ENCODE results near the gene MYO1H. TPM values are rescaled to one million over a fixed set of nuclear protein-coding genes. Genes with fewer than 3 reads are reported as not detected.

The MYO1H gene
- total RNA-seq, 4 donors from 2014 or later, result not detected

GRCh38 chr12:109444259-109444658 is 96.6 kb downstream of the MYO1H start:
- no peaks in the 10 kb centered on the region for H3K27me3 ChIP-seq
- WGBS, result 54% methylated on average over 6 of the region's 6 CpGs
- no peak overlapping the region for H3K27ac ChIP-seq (replicated peaks in 1 of 4)
- peaks cover 13 to 71% (median 47%) of the 10 kb centered on the region in 4 donors for H3K36me3 ChIP-seq
- H3K9me3 ChIP-seq, result no peaks in the 10 kb centered on the region
- peaks cover 1 to 17% (median 3%) of the 10 kb centered on the region in 4 donors for H3K4me1 ChIP-seq
- DNase-seq (ENCODE audit: extremely low spot score), result no peak
- TF ChIP-seq EP300 (IDR thresholded peaks at IDR 0.05) (no peak), CTCF (IDR thresholded peaks at IDR 0.05) (no peak), POLR2A (IDR thresholded peaks at IDR 0.05; ENCODE audit: low read depth) (no peak), POLR2AphosphoS5 (IDR thresholded peaks at IDR 0.05) (no peak)
- no peak overlapping the region for H3K4me3 ChIP-seq
- intact Hi-C loops (cut with DNase I), result no loop called here

GRCh38 chr12:109445191-109445609 is 97.5 kb downstream of the MYO1H start:
- 91% methylated on average over 2 of the region's 2 CpGs for WGBS
- intact Hi-C loops (cut with DNase I), result no loop called here
- no peak for DNase-seq (ENCODE audit: extremely low spot score)

GRCh38 chr12:109446869-109447268 is 99.2 kb downstream of the MYO1H start:
- peaks cover 3 to 43% (median 25%) of the 10 kb centered on the region in 4 donors for H3K4me1 ChIP-seq
- peaks cover 18 to 87% (median 64%) of the 10 kb centered on the region in 4 donors for H3K36me3 ChIP-seq
- WGBS, result 81% methylated on average over 8 of the region's 8 CpGs
- H3K4me3 ChIP-seq, result no peak overlapping the region
- H3K27ac ChIP-seq (replicated peaks in 1 of 4), result no peak overlapping the region
- no peak for DNase-seq (ENCODE audit: extremely low spot score)
- intact Hi-C loops (cut with DNase I), result no loop called here
- TF ChIP-seq POLR2AphosphoS5 (IDR thresholded peaks at IDR 0.05), result no peak
- TF ChIP-seq CTCF (IDR thresholded peaks at IDR 0.05), result no peak
- TF ChIP-seq POLR2A (IDR thresholded peaks at IDR 0.05; ENCODE audit: low read depth), result no peak
- no peak for TF ChIP-seq EP300 (IDR thresholded peaks at IDR 0.05)
- no peaks in the 10 kb centered on the region for H3K27me3 ChIP-seq
- H3K9me3 ChIP-seq, result no peaks in the 10 kb centered on the region

More at GRCh38 chr12:109445191-109445609, 97.5 kb downstream of the MYO1H start:
- no peak for TF ChIP-seq POLR2A (IDR thresholded peaks at IDR 0.05; ENCODE audit: low read depth)
- TF ChIP-seq EP300 (IDR thresholded peaks at IDR 0.05), result no peak
- Histone ChIP-seq H3K27ac (replicated peaks in 1 of 4) (no peak overlapping the region), H3K27me3 (no peaks in the 10 kb centered on the region), H3K4me1 (peaks cover 3 to 27% (median 10%) of the 10 kb centered on the region in 4 donors), H3K9me3 (no peaks in the 10 kb centered on the region), H3K4me3 (no peak overlapping the region), H3K36me3 (peaks cover 13 to 76% (median 50%) of the 10 kb centered on the region in 4 donors)

DNA sequence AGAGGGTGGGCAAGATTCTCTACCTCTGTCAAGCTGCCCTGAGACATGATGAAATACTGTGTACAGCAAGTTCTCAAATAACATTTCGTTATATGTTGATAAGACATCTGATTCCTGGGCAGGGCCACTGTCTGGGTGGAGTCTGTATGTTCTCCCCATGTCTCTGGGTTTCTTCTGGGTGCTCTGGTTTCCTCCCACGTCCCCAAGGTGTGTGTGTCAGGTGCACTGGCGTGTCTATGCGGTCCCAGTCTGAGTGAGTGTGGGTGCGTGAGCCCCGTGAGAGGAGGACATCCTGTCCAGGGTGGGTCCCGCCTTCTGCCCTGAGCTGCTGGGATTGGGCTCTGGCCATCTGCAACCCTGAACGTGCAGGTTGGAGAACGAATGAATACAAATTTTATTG is 99.8 kb downstream of the MYO1H start:
- WGBS, result 91% methylated on average over 8 of the region's 9 CpGs
- Histone ChIP-seq H3K9me3 (no peaks in the 10 kb centered on the region), H3K4me3 (no peak overlapping the region), H3K36me3 (peaks cover 21 to 87% (median 65%) of the 10 kb centered on the region in 4 donors), H3K27ac (replicated peaks in 1 of 4) (no peak overlapping the region), H3K27me3 (no peaks in the 10 kb centered on the region), H3K4me1 (peaks cover 3 to 50% (median 32%) of the 10 kb centered on the region in 4 donors)
- TF ChIP-seq EP300 (IDR thresholded peaks at IDR 0.05) (no peak), POLR2AphosphoS5 (IDR thresholded peaks at IDR 0.05) (no peak), POLR2A (IDR thresholded peaks at IDR 0.05; ENCODE audit: low read depth) (no peak), CTCF (IDR thresholded peaks at IDR 0.05) (no peak)
- DNase-seq (ENCODE audit: extremely low spot score), result no peak
- intact Hi-C loops (cut with DNase I), result no loop called here

DNA sequence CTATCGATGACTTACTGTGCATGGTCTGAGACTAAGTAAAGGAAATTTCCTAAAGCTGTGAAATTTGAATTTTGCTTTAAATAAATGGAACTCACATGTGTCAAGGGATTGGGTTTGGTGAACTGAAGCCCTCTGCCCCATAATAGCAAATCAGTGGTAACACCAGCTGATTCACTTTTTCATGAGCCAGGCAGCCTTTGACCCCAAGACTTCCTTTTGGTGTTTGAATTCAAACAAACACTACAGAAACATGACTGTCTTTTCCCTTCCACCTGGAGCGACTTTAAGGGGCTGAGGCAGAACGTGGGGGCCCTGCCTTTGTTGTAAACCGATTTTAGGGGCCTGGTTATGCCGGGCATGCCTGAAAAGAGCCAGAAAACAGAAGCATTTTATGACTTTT is 100.6 kb downstream of the MYO1H start:
- 70% methylated on average over 5 of the region's 5 CpGs for WGBS
- Histone ChIP-seq H3K36me3 (peaks cover 28 to 93% (median 71%) of the 10 kb centered on the region in 4 donors), H3K9me3 (no peaks in the 10 kb centered on the region), H3K27me3 (no peaks in the 10 kb centered on the region), H3K4me1 (peaks cover 3 to 57% (median 36%) of the 10 kb centered on the region in 4 donors), H3K27ac (replicated peaks in 1 of 4) (peak overlapping the region in 2 of 4 donors; percentile 17 to 66), H3K4me3 (no peak overlapping the region)
- no peak for TF ChIP-seq EP300 (IDR thresholded peaks at IDR 0.05)
- no peak for TF ChIP-seq POLR2A (IDR thresholded peaks at IDR 0.05; ENCODE audit: low read depth)
- TF ChIP-seq POLR2AphosphoS5 (IDR thresholded peaks at IDR 0.05), result no peak
- TF ChIP-seq CTCF (IDR thresholded peaks at IDR 0.05), result no peak
- intact Hi-C loops (cut with DNase I), result no loop called here
- no peak for DNase-seq (ENCODE audit: extremely low spot score)
